GM23338 (cell line): ENCODE results near the gene TEDC2. TPM values are rescaled to one million over a fixed set of nuclear protein-coding genes. Genes with fewer than 3 reads are reported as not detected.

Source experiments
- ATAC-seq: fragments of 200-7000 bp; cut with Tn5 transposase; 3 replicates; pipeline ENCODE4 v1.9.1; 2020
- DNase-seq: peaks from one replicate; pipeline ENCODE4 v3.0.0-alpha.2; 2015; ENCODE audit warnings: low spot score
- H2AFZ ChIP-seq: fragments of 200-600 bp; sonication (generic); 2 replicates; pipeline ENCODE4 v1.8.0; 2016; ENCODE audit warnings: antibody characterized with exemption, mild to moderate bottlenecking, moderate library complexity
- H3F3A ChIP-seq: fragments of 200-600 bp; sonication (generic); replicated peaks from 2 replicates; pipeline ENCODE4 v1.8.0; 2017; ENCODE audit warnings: antibody characterized with exemption, mixed run types, low read depth
- H3K27ac ChIP-seq: fragments of 200-600 bp; sonication (generic); 2 replicates; pipeline ENCODE4 v1.6.1; 2016; ENCODE audit warnings: low read depth
- H3K27me3 ChIP-seq: fragments of 200-600 bp; sonication (generic); 2 replicates; pipeline ENCODE4 v1.8.0; 2016; ENCODE audit warnings: mild to moderate bottlenecking, mixed run types, moderate library complexity; ENCODE audit not compliant: insufficient read depth
- H3K36me3 ChIP-seq: fragments of 200-600 bp; sonication (generic); 2 replicates; pipeline ENCODE4 v1.8.0; 2016; ENCODE audit warnings: mild to moderate bottlenecking; ENCODE audit not compliant: insufficient read depth
- H3K4me1 ChIP-seq: fragments of 200-600 bp; sonication (generic); 2 replicates; pipeline ENCODE4 v1.8.0; 2016; ENCODE audit warnings: mild to moderate bottlenecking, moderate library complexity; ENCODE audit not compliant: insufficient read depth
- H3K4me2 ChIP-seq: fragments of 200-600 bp; sonication (generic); 2 replicates; pipeline ENCODE4 v1.7.1; 2017; ENCODE audit warnings: mixed run types
- H3K4me3 ChIP-seq: fragments of 200-600 bp; sonication (generic); 2 replicates; pipeline ENCODE4 v1.6.1; 2016; ENCODE audit warnings: mixed run types
- H3K79me2 ChIP-seq: fragments of 200-600 bp; sonication (generic); replicated peaks from 2 replicates; pipeline ENCODE4 v1.8.0; 2017; ENCODE audit warnings: mild to moderate bottlenecking; ENCODE audit not compliant: insufficient read depth
- H3K9me2 ChIP-seq: fragments of 200-600 bp; sonication (generic); 2 replicates; pipeline ENCODE4 v1.8.0; 2017; ENCODE audit not compliant: insufficient read depth
- H4K20me1 ChIP-seq: fragments of 200-600 bp; sonication (generic); replicated peaks from 2 replicates; pipeline ENCODE4 v1.8.0; 2017; ENCODE audit warnings: mild to moderate bottlenecking; ENCODE audit not compliant: insufficient read depth
- H3K27ac Mint-ChIP-seq: 2 replicates; pipeline ENCODE4 v1.8.0; 2020; ENCODE audit warnings: inconsistent platforms, mild to moderate bottlenecking, moderate library complexity, mixed read lengths
- H3K27me3 Mint-ChIP-seq: 3 replicates; pipeline ENCODE4 v1.8.0; 2022; ENCODE audit warnings: low read depth, mild to moderate bottlenecking, moderate library complexity, mixed read lengths, inconsistent platforms; ENCODE audit not compliant: insufficient read depth, poor library complexity
- H3K36me3 Mint-ChIP-seq: 3 replicates; pipeline ENCODE4 v1.8.0; 2021; ENCODE audit warnings: low read depth, mild to moderate bottlenecking, inconsistent platforms, moderate library complexity, mixed read lengths
- H3K4me1 Mint-ChIP-seq: 3 replicates; pipeline ENCODE4 v1.8.0; 2020; ENCODE audit warnings: mild to moderate bottlenecking, inconsistent platforms, mixed read lengths
- H3K4me3 Mint-ChIP-seq: 3 replicates; pipeline ENCODE4 v1.8.0; 2021; ENCODE audit warnings: moderate library complexity, mild to moderate bottlenecking, inconsistent platforms, mixed read lengths
- H3K9me3 Mint-ChIP-seq: 3 replicates; pipeline ENCODE4 v1.8.0; 2020; ENCODE audit warnings: moderate library complexity, mild to moderate bottlenecking, inconsistent platforms, mixed read lengths
- CREB1 ChIP-seq: fragments of 250-450 bp; sonication (Bioruptor Pico); IDR thresholded peaks from 2 replicates; pipeline ENCODE4 v1.5.0; 2020; ENCODE audit warnings: low read depth, mild to moderate bottlenecking, moderate library complexity
- EZH2 ChIP-seq: fragments of 200-600 bp; sonication (generic); IDR thresholded peaks from one replicate; pipeline ENCODE4 v1.8.0; 2017; ENCODE audit warnings: antibody characterized with exemption, mild to moderate bottlenecking, low read depth; ENCODE audit not compliant: unreplicated experiment
- EZH2phosphoT487 ChIP-seq: fragments of 200-600 bp; sonication (generic); IDR thresholded peaks from one replicate; pipeline ENCODE4 v1.8.1; 2018; ENCODE audit warnings: antibody characterized with exemption; ENCODE audit not compliant: unreplicated experiment
- JUNB ChIP-seq: IDR thresholded peaks from one replicate; pipeline ENCODE4 v1.6.1; 2016; ENCODE audit warnings: antibody characterized with exemption; ENCODE audit not compliant: unreplicated experiment
- NANOG ChIP-seq: IDR thresholded peaks from 2 replicates; pipeline ENCODE4 v1.6.1; 2016; ENCODE audit warnings: antibody characterized with exemption, borderline replicate concordance
- POLR2AphosphoS5 ChIP-seq: IDR thresholded peaks from 2 replicates; pipeline ENCODE4 v1.6.1; 2016; ENCODE audit warnings: antibody characterized with exemption, low read depth
- STAT1 ChIP-seq: IDR thresholded peaks from one replicate; pipeline ENCODE4 v1.6.1; 2016; ENCODE audit warnings: antibody characterized with exemption; ENCODE audit not compliant: unreplicated experiment
- ZNF114 ChIP-seq: fragments of 250-450 bp; sonication (Bioruptor Pico); IDR thresholded peaks from 2 replicates; pipeline ENCODE4 v1.5.0; 2020; ENCODE audit warnings: mild to moderate bottlenecking, moderate library complexity
- ZNF331 ChIP-seq: fragments of 250-450 bp; sonication (Bioruptor Pico); IDR thresholded peaks from 2 replicates; pipeline ENCODE4 v1.5.0; 2020; ENCODE audit warnings: low read depth, mild to moderate bottlenecking, moderate library complexity
- polyA plus RNA-seq: library from polyadenylated mRNA; unstranded; fragments of >200 nt; fragmentation: Nextera tagmentation; extraction: Ambion mirVana; gene quantifications from 2 replicates; pipeline ENCODE4 v1.2.1, GENCODE V29; 2016
- total RNA-seq: library from RNA; depleted of rRNA; stranded (reverse); fragments of >200 nt; shearing (Covaris generic); gene quantifications from 2 replicates; pipeline ENCODE4 v1.2.3, GENCODE V29; 2014
- TF ChIP-seq, protein P1 (sequence below), 2 experiments: fragments of 200-600 bp in 1 of 2; sonication (generic) in 1 of 2; conservative IDR thresholded peaks; 2 replicates each; pipeline versions ENCODE4 v1.5.1 to v1.6.1; 2016 to 2017; ENCODE audit warnings: antibody characterized with exemption in 2 of 2, low read depth in 2 of 2, mild to moderate bottlenecking in 2 of 2, moderate library complexity in 1 of 2
- TF ChIP-seq, protein P2 (sequence below): IDR thresholded peaks from one replicate; pipeline ENCODE4 v1.6.1; 2018; ENCODE audit warnings: antibody characterized with exemption; ENCODE audit not compliant: unreplicated experiment
- TF ChIP-seq, protein P3 (sequence below): IDR thresholded peaks from 2 replicates; pipeline ENCODE4 v1.6.1; 2016; ENCODE audit warnings: antibody characterized with exemption
- TF ChIP-seq, protein P4 (sequence below): fragments of 250-450 bp; sonication (Bioruptor Pico); IDR thresholded peaks from 2 replicates; pipeline ENCODE4 v1.5.0; 2020; ENCODE audit warnings: mild to moderate bottlenecking, moderate library complexity

Gene TEDC2
- total and polyA plus RNA-seq, 2 experiments from 2014 or later, result 50.6 to 98.9 TPM

DNA sequence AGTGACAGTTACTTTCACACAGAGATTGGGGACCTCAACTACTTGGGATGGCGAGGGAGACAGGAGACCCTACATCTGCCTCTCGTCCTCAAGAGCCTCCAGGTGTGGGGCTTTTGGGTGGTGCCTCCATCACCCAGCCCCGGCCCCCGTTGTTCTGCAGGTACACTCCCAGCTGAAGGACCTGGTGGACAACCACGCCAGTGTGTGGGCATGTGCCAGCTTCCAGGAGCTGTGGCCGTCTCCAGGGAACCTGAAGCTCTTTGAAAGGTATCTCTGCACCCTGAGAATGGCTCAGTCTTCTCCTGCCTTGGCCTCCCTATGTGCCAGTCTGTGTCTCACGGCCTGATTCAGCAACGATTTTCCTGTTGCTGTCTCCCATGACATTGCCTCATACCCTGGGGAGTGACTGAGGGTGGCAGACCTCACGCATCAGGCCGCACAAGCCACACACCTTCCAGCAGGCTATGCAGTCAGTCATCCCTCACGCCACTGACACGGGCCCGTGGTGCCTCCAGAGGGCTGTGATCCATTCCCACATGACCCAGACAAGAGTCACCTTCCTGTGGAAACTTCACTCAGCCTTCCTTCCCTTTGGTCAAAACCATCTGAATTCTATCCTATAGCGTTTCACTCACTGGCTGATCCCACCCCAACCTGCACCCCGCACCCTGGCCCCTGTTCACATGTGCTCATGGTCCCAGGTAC lies 27.0 kb upstream of the TEDC2 start:
- Histone ChIP-seq H3F3A (0 out of 2 replicates have a peak, but pooled peaks cover 14% of the 10 kb centered on the region), H3K79me2 (peaks cover 27% of the 10 kb centered on the region), H2AFZ (no peak overlapping the region), H3K4me1 (peaks cover 11% of the 10 kb centered on the region; the same call in 1 of the 2 replicates), H3K4me3 (no peak overlapping the region), H3K27me3 (no peaks in the 10 kb centered on the region), H3K36me3 (peaks cover 29% of the 10 kb centered on the region), H4K20me1 (peaks cover 26% of the 10 kb centered on the region), H3K4me2 (no peak overlapping the region), H3K27ac (no peak overlapping the region), H3K9me2 (no peaks in the 10 kb centered on the region)
- peaks cover 73% of the 10 kb centered on the region for H3K36me3 Mint-ChIP-seq
- H3K4me1 Mint-ChIP-seq, result peaks cover 16% of the 10 kb centered on the region
- H3K4me3 Mint-ChIP-seq, result no peak overlapping the region
- peaks cover 17% of the 10 kb centered on the region for H3K27me3 Mint-ChIP-seq
- TF ChIP-seq ZNF331 (CRISPR knock-in tag) (no peak), STAT1 (no peak), ZNF114 (CRISPR knock-in tag) (no peak), POLR2AphosphoS5 (no peak), EZH2 (no peak), CREB1 (no peak), NANOG (no peak), JUNB (no peak), EZH2phosphoT487 (no peak)
- TF ChIP-seq, protein P1, sequence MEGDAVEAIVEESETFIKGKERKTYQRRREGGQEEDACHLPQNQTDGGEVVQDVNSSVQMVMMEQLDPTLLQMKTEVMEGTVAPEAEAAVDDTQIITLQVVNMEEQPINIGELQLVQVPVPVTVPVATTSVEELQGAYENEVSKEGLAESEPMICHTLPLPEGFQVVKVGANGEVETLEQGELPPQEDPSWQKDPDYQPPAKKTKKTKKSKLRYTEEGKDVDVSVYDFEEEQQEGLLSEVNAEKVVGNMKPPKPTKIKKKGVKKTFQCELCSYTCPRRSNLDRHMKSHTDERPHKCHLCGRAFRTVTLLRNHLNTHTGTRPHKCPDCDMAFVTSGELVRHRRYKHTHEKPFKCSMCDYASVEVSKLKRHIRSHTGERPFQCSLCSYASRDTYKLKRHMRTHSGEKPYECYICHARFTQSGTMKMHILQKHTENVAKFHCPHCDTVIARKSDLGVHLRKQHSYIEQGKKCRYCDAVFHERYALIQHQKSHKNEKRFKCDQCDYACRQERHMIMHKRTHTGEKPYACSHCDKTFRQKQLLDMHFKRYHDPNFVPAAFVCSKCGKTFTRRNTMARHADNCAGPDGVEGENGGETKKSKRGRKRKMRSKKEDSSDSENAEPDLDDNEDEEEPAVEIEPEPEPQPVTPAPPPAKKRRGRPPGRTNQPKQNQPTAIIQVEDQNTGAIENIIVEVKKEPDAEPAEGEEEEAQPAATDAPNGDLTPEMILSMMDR (conservative IDR thresholded peaks at IDR 0.05; ENCODE audit: low read depth in 2 of 2), result no peak
- TF ChIP-seq, protein P2, sequence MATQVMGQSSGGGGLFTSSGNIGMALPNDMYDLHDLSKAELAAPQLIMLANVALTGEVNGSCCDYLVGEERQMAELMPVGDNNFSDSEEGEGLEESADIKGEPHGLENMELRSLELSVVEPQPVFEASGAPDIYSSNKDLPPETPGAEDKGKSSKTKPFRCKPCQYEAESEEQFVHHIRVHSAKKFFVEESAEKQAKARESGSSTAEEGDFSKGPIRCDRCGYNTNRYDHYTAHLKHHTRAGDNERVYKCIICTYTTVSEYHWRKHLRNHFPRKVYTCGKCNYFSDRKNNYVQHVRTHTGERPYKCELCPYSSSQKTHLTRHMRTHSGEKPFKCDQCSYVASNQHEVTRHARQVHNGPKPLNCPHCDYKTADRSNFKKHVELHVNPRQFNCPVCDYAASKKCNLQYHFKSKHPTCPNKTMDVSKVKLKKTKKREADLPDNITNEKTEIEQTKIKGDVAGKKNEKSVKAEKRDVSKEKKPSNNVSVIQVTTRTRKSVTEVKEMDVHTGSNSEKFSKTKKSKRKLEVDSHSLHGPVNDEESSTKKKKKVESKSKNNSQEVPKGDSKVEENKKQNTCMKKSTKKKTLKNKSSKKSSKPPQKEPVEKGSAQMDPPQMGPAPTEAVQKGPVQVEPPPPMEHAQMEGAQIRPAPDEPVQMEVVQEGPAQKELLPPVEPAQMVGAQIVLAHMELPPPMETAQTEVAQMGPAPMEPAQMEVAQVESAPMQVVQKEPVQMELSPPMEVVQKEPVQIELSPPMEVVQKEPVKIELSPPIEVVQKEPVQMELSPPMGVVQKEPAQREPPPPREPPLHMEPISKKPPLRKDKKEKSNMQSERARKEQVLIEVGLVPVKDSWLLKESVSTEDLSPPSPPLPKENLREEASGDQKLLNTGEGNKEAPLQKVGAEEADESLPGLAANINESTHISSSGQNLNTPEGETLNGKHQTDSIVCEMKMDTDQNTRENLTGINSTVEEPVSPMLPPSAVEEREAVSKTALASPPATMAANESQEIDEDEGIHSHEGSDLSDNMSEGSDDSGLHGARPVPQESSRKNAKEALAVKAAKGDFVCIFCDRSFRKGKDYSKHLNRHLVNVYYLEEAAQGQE, result no peak
- TF ChIP-seq, protein P3, sequence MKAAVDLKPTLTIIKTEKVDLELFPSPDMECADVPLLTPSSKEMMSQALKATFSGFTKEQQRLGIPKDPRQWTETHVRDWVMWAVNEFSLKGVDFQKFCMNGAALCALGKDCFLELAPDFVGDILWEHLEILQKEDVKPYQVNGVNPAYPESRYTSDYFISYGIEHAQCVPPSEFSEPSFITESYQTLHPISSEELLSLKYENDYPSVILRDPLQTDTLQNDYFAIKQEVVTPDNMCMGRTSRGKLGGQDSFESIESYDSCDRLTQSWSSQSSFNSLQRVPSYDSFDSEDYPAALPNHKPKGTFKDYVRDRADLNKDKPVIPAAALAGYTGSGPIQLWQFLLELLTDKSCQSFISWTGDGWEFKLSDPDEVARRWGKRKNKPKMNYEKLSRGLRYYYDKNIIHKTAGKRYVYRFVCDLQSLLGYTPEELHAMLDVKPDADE, result no peak
- TF ChIP-seq, protein P4, sequence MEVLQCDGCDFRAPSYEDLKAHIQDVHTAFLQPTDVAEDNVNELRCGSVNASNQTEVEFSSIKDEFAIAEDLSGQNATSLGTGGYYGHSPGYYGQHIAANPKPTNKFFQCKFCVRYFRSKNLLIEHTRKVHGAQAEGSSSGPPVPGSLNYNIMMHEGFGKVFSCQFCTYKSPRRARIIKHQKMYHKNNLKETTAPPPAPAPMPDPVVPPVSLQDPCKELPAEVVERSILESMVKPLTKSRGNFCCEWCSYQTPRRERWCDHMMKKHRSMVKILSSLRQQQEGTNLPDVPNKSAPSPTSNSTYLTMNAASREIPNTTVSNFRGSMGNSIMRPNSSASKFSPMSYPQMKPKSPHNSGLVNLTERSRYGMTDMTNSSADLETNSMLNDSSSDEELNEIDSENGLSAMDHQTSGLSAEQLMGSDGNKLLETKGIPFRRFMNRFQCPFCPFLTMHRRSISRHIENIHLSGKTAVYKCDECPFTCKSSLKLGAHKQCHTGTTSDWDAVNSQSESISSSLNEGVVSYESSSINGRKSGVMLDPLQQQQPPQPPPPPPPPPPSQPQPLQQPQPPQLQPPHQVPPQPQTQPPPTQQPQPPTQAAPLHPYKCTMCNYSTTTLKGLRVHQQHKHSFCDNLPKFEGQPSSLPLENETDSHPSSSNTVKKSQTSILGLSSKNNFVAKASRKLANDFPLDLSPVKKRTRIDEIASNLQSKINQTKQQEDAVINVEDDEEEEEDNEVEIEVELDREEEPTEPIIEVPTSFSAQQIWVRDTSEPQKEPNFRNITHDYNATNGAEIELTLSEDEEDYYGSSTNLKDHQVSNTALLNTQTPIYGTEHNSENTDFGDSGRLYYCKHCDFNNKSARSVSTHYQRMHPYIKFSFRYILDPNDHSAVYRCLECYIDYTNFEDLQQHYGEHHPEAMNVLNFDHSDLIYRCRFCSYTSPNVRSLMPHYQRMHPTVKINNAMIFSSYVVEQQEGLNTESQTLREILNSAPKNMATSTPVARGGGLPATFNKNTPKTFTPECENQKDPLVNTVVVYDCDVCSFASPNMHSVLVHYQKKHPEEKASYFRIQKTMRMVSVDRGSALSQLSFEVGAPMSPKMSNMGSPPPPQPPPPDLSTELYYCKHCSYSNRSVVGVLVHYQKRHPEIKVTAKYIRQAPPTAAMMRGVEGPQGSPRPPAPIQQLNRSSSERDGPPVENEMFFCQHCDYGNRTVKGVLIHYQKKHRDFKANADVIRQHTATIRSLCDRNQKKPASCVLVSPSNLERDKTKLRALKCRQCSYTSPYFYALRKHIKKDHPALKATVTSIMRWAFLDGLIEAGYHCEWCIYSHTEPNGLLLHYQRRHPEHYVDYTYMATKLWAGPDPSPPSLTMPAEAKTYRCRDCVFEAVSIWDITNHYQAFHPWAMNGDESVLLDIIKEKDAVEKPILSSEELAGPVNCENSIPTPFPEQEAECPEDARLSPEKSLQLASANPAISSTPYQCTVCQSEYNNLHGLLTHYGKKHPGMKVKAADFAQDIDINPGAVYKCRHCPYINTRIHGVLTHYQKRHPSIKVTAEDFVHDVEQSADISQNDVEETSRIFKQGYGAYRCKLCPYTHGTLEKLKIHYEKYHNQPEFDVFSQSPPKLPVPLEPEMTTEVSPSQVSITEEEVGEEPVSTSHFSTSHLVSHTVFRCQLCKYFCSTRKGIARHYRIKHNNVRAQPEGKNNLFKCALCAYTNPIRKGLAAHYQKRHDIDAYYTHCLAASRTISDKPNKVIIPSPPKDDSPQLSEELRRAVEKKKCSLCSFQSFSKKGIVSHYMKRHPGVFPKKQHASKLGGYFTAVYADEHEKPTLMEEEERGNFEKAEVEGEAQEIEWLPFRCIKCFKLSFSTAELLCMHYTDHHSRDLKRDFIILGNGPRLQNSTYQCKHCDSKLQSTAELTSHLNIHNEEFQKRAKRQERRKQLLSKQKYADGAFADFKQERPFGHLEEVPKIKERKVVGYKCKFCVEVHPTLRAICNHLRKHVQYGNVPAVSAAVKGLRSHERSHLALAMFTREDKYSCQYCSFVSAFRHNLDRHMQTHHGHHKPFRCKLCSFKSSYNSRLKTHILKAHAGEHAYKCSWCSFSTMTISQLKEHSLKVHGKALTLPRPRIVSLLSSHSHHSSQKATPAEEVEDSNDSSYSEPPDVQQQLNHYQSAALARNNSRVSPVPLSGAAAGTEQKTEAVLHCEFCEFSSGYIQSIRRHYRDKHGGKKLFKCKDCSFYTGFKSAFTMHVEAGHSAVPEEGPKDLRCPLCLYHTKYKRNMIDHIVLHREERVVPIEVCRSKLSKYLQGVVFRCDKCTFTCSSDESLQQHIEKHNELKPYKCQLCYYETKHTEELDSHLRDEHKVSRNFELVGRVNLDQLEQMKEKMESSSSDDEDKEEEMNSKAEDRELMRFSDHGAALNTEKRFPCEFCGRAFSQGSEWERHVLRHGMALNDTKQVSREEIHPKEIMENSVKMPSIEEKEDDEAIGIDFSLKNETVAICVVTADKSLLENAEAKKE (CRISPR knock-in tag), result no peak
- H3K9me3 Mint-ChIP-seq, result no peaks in the 10 kb centered on the region; the same call in 2 of the 3 replicates
- DNase-seq, result no peak
- H3K27ac Mint-ChIP-seq, result no peak overlapping the region
- ATAC-seq, result no peak
